Transverse colon (tissue), 3 donors: ENCODE results near the gene NHERF2.
A peak's percentile ranks its signal among the peaks of the same experiment; 100 is the strongest.

Source experiments
- CTCF ChIP-seq, 5 experiments: fragments of 200-600 bp in 3 of 5; fragments of 450-650 bp in 2 of 5; sonication (generic) in 3 of 5; IDR thresholded peaks; 1 replicate in 2 of 5; 2 replicates in 3 of 5; pipeline ENCODE4 v1.5.1; 2016 to 2017; ENCODE audit warnings: antibody characterized with exemption in 5 of 5, inconsistent platforms in 3 of 5, mild to moderate bottlenecking in 2 of 5, moderate library complexity in 1 of 5
- EP300 ChIP-seq: sonication (generic); formaldehyde crosslinking; IDR thresholded peaks from one replicate; pipeline ENCODE4 v1.6.1; 2017; ENCODE audit warnings: antibody characterized with exemption, low read depth
- POLR2A ChIP-seq: fragments of 450-650 bp; IDR thresholded peaks from one replicate; pipeline ENCODE4 v1.6.1; 2016; ENCODE audit warnings: antibody characterized with exemption, mild to moderate bottlenecking, moderate library complexity

- TF ChIP-seq CTCF (IDR thresholded peaks at IDR 0.05) (no peak), EP300 (no peak), POLR2A (peak; percentile 13)
These were observed 16.4 kb downstream of the NHERF2 start for GRCh38 chr16:2042986-2043666.
